Adrenal gland (tissue), 12 donors: ENCODE results near the gene SKP1. TPM values are rescaled to one million over a fixed set of nuclear protein-coding genes. Genes with fewer than 3 reads are reported as not detected.

Source experiments
- DNase-seq, 7 donors: peaks; one replicate each; pipeline ENCODE4 v3.0.0-alpha.2; 2019 to 2020
- H3K27ac ChIP-seq, 5 donors: fragments of 200-600 bp; sonication (generic) in 4 of 5; 1 replicate in 3 of 5; 2 replicates in 2 of 5; pipeline versions ENCODE4 v1.5.1 to v1.8.0; 2016 to 2020; ENCODE audit warnings: mild to moderate bottlenecking in 1 of 5
- H3K27me3 ChIP-seq: fragments of 200-600 bp; 2 replicates; pipeline ENCODE4 v1.8.0; 2021
- H3K36me3 ChIP-seq, 2 donors: fragments of 200-600 bp; replicated peaks in 1 of 2; 1 replicate in 1 of 2; 2 replicates in 1 of 2; pipeline versions ENCODE4 v1.5.1 to v1.8.0; 2018 to 2022
- H3K4me1 ChIP-seq, 2 donors: fragments of 200-600 bp; replicated peaks in 1 of 2; 1 replicate in 1 of 2; 2 replicates in 1 of 2; pipeline versions ENCODE4 v1.5.1 to v1.8.0; 2018 to 2021
- H3K4me3 ChIP-seq, 4 donors: fragments of 200-600 bp; sonication (generic) in 3 of 4; one replicate each; pipeline ENCODE4 v1.5.1; 2016 to 2018
- H3K9me3 ChIP-seq, 3 donors: fragments of 200-600 bp; sonication (generic) in 1 of 3; replicated peaks in 1 of 3; 1 replicate in 2 of 3; 2 replicates in 1 of 3; pipeline versions ENCODE4 v1.5.1 to v1.8.0; 2016 to 2021
- POLR2A ChIP-seq, 2 donors: fragments of 450-650 bp; IDR thresholded peaks; one replicate each; pipeline ENCODE4 v1.6.1; 2017; ENCODE audit warnings: antibody characterized with exemption in 2 of 2, mild to moderate bottlenecking in 2 of 2, moderate library complexity in 1 of 2
- WGBS, 4 donors: extraction: QIAGEN DNeasy Blood & Tissue Kit in 2 of 4; methylation state at CpG; one replicate each; pipeline versions ENCODE4 v1.1.5 to v1.1.7; 2013 to 2017; 5-methylcytosine and 5-hydroxymethylcytosine counted together
- intact Hi-C, 2 donors: fragments of 100-400 bp; cut with DNase I; formaldehyde crosslinking; loops; one replicate each; pipeline versions ENCODE4 v1.14.1 to v1.15.0; 2022 to 2023
- polyA plus RNA-seq, 3 donors: library from polyadenylated mRNA; stranded (reverse); fragments of 200-250 nt in 2 of 3; fragments of 350-450 nt in 1 of 3; fragmentation: Illumina TruSeq in 1 of 3; extraction: RNeasy Lipid Tissue Mini Kit (QIAGEN cat#74804) in 1 of 3; gene quantifications; one replicate each; pipeline ENCODE4 v1.2.3, GENCODE V29; 2013 to 2014
- total RNA-seq, 9 donors: library from RNA; depleted of rRNA in 4 of 9; stranded (reverse); fragments of >200 nt in 4 of 9; fragments of 120-200 nt in 1 of 9; fragmentation: NEBNext Ultra II Directional in 1 of 9; extraction: Animal tissue kit (Norgen Biotek cat#: 25700) in 1 of 9; gene quantifications; one replicate each; pipeline versions ENCODE4 v1.1.0 to v1.2.4, GENCODE V29; 2013 to 2023
- TF ChIP-seq, protein P1 (sequence below), 6 experiments: fragments of 450-650 bp in 4 of 6; fragments of 200-600 bp in 2 of 6; sonication (generic) in 1 of 6; IDR thresholded peaks; 1 replicate in 5 of 6; 2 replicates in 1 of 6; pipeline versions ENCODE4 v1.5.1 to v1.8.0; 2016 to 2021; ENCODE audit warnings: antibody characterized with exemption in 6 of 6, mild to moderate bottlenecking in 2 of 6, moderate library complexity in 1 of 6
- donor health status: healthy with polysubstance abuse.
- donor health status: Bipolar disorder and iron deficiency.
- donor health status: DM: yes; HTN: yes; CAD: no.
- donor health status: DM: no; HTN: no; CAD: no.
- donor health status: DM: no; HTN: no; CAD: no.
- donor health status: DM: yes; HTN: yes; CAD: no.

SKP1 gene
- total and polyA plus RNA-seq, 12 donors: 121 to 1,485 (median 377) TPM

DNA sequence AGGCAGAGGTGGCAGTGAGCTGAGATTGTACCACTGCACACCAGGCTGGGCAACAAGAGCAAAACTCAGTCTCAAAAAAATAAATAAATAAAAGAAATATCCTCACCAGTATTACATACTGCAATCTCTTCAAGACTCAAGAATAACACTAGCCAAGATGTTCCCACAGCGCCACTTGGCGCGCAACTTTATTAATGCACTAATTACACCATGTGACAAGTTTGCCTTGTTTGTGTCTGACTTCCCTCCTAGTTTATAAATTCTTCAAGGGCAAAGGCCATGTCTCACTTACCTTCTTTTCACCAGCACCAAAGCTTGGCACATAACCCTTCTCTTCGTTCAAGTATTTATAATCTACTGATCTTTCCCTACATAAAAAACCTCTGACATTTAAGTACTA, 4.8 kb downstream of the SKP1 start:
- 88 to 93% (median 89%) methylated on average over 4 of the region's 4 CpGs for WGBS, 4 donors
- DNase-seq: no peak
- H3K27me3 ChIP-seq: no peaks in the 10 kb centered on the region
- no peak overlapping the region for H3K27ac ChIP-seq
- peaks cover 9 to 24% of the 10 kb centered on the region in 2 donors for H3K4me1 ChIP-seq
- TF ChIP-seq, protein P1, sequence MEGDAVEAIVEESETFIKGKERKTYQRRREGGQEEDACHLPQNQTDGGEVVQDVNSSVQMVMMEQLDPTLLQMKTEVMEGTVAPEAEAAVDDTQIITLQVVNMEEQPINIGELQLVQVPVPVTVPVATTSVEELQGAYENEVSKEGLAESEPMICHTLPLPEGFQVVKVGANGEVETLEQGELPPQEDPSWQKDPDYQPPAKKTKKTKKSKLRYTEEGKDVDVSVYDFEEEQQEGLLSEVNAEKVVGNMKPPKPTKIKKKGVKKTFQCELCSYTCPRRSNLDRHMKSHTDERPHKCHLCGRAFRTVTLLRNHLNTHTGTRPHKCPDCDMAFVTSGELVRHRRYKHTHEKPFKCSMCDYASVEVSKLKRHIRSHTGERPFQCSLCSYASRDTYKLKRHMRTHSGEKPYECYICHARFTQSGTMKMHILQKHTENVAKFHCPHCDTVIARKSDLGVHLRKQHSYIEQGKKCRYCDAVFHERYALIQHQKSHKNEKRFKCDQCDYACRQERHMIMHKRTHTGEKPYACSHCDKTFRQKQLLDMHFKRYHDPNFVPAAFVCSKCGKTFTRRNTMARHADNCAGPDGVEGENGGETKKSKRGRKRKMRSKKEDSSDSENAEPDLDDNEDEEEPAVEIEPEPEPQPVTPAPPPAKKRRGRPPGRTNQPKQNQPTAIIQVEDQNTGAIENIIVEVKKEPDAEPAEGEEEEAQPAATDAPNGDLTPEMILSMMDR (IDR thresholded peaks at IDR 0.05): no peak
- no peak for TF ChIP-seq POLR2A (IDR thresholded peaks at IDR 0.05)
- no peak overlapping the region for H3K4me3 ChIP-seq
- intact Hi-C loops: no loop called here
- H3K36me3 ChIP-seq: peaks cover 0 to 65% of the 10 kb centered on the region in 2 donors
- no peaks in the 10 kb centered on the region for H3K9me3 ChIP-seq

GRCh38 chr5:134162592-134162991, 14.2 kb downstream of the SKP1 start:
- Histone ChIP-seq H3K4me1 (no peaks in the 10 kb centered on the region), H3K36me3 (peaks cover 0 to 70% of the 10 kb centered on the region in 2 donors), H3K4me3 (no peak overlapping the region), H3K9me3 (no peaks in the 10 kb centered on the region), H3K27me3 (no peaks in the 10 kb centered on the region), H3K27ac (no peak overlapping the region)
- TF ChIP-seq, protein P1 (IDR thresholded peaks at IDR 0.05): no peak
- no peak for TF ChIP-seq POLR2A (IDR thresholded peaks at IDR 0.05)
- intact Hi-C loops: no loop called here
- 92 to 97% (median 94%) methylated on average over 5 of the region's 5 CpGs for WGBS, 4 donors
- no peak for DNase-seq

DNA sequence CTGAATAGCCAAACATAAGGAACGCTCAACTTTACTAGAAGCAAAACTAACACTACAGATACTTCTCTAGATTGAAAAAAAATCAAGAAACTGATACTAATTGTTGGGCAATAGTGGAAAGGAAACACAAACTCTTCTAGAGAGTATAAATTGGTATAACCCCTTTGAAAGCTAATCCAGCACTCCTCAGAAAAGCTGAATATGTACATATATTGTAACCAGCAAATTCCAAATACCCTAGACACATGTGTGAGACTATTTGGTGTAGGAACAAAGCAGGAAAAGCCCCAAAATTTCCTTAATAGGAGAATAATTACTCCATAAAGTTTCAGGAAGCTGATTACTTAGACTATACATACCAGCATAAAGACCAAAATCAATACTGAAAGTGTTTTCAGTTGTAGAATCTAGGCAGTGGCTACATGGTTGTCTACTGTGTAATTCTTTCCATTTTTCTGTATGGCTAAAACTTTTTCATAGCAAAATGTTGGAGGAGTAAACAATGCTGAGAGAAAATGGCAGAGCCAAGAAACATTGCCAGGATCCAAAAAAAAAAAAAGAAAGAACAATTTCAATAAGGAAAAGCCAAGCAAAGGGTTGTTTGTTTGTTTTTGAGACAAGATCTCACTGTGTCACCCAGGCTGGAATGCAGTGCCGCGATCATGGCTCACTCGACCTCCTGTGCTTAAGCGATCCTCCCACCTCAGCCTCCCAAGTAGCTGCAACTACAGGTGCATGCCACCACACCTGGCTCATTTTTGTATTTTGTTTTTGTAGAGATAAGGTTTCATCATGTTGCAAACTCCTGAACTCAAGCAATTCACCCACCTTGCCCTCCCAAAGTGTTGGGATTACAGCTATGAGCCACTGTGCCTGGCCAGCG, 15.0 kb downstream of the SKP1 start:
- Histone ChIP-seq H3K9me3 (no peaks in the 10 kb centered on the region), H3K27ac (no peak overlapping the region), H3K27me3 (no peaks in the 10 kb centered on the region), H3K4me1 (no peaks in the 10 kb centered on the region), H3K36me3 (peaks cover 0 to 62% of the 10 kb centered on the region in 2 donors), H3K4me3 (no peak overlapping the region)
- no peak for DNase-seq
- WGBS, 4 donors: 91 to 96% (median 95%) methylated on average over 6 of the region's 6 CpGs
- intact Hi-C loops: no loop called here
- TF ChIP-seq, protein P1 (IDR thresholded peaks at IDR 0.05): no peak
- TF ChIP-seq POLR2A (IDR thresholded peaks at IDR 0.05): no peak

- intact Hi-C loops: no loop called here
- no peak overlapping the region for H3K4me3 ChIP-seq
- H3K27ac ChIP-seq: peak overlapping the region in 1 of 5 donors; percentile 13
- H3K4me1 ChIP-seq: peaks cover 4 to 37% of the 10 kb centered on the region in 2 donors
- H3K9me3 ChIP-seq: no peaks in the 10 kb centered on the region
- TF ChIP-seq, protein P1 (IDR thresholded peaks at IDR 0.05): no peak
- TF ChIP-seq POLR2A (IDR thresholded peaks at IDR 0.05): no peak
- 43 to 68% (median 57%) methylated on average over 1 of the region's 1 CpG for WGBS, 4 donors
- DNase-seq: no peak
- H3K36me3 ChIP-seq: peaks cover 0 to 77% of the 10 kb centered on the region in 2 donors
- H3K27me3 ChIP-seq: no peaks in the 10 kb centered on the region
Measured at GRCh38 chr5:134153657-134154056, 23.1 kb downstream of the SKP1 start.
